PC-3 (cell line): ENCODE results near the gene UVSSA.

ENCODE experiments used
- EZH2phosphoT487 ChIP-seq: fragments of 300-600 bp; sonication (generic); IDR thresholded peaks from 2 replicates; pipeline ENCODE4 v1.6.1; 2018; ENCODE audit warnings: mild to moderate bottlenecking, antibody characterized with exemption, low read length, borderline replicate concordance
- TF ChIP-seq, protein P1 (sequence below): fragments of 300-600 bp; sonication (generic); conservative IDR thresholded peaks from 2 replicates; pipeline ENCODE4 v1.5.1; 2017; ENCODE audit warnings: antibody characterized with exemption, low read depth, mild to moderate bottlenecking, low read length

DNA sequence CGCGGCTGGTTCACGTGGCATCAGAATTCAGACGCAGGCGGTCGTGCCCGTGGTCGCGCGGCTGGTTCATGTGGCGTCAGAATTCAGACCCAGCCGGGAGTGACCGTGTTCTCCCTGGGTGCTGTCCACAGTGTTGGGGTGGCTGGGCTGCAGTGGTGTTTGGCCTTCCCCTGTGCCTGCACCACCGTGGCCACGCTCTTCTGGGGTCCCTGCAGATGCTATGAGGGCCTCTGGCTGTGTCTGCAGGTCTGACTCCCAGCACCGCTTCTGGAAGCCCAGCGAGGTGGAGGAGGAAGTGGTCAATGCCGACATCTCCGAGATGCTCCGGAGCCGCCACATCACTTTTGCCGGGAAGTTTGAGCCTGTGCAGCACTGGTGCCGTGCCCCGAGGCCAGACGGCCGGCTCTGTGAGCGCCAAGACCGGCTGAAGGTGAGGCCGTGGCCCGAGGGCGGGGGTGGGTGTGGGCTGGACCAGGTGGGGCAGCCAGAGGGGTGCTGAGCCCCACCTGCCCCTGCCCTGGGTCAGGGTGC lies 32.9 kb downstream of the UVSSA start:
- TF ChIP-seq, protein P1, sequence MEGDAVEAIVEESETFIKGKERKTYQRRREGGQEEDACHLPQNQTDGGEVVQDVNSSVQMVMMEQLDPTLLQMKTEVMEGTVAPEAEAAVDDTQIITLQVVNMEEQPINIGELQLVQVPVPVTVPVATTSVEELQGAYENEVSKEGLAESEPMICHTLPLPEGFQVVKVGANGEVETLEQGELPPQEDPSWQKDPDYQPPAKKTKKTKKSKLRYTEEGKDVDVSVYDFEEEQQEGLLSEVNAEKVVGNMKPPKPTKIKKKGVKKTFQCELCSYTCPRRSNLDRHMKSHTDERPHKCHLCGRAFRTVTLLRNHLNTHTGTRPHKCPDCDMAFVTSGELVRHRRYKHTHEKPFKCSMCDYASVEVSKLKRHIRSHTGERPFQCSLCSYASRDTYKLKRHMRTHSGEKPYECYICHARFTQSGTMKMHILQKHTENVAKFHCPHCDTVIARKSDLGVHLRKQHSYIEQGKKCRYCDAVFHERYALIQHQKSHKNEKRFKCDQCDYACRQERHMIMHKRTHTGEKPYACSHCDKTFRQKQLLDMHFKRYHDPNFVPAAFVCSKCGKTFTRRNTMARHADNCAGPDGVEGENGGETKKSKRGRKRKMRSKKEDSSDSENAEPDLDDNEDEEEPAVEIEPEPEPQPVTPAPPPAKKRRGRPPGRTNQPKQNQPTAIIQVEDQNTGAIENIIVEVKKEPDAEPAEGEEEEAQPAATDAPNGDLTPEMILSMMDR: no peak
- TF ChIP-seq EZH2phosphoT487: no peak
